NCI-H2081 treated with DMSO at 0.1 percent for 48 hours (cell line): Measurements from ENCODE around the gene DPP6.

Experiments used
- DNase-seq: peaks from one replicate; lab custom pipeline; 2025; lab: John Stamatoyannopoulos, UW

Gene DPP6

GRCh38 chr7:154532771-154533170 is 480.6 kb downstream of the DPP6 start:
- DNase-seq: no peak

DNA sequence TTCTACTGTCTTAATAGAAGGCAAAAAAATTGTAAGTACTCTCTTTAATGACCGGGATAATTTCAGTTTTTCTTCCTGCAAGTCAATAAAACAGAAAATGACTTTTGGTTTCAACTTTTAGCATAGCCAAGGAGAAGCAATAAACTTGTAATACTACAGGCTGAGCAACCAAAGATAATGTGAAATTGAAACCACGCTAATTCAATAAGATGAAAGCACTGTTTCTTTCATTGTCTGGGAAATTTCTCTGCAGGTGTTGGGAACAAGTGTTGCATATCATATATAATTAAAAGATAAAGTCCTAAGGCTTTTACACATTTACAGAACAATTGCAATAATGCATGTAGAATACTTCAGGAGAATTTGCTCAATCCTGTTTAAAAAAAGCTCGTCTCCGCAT is 488.4 kb downstream of the DPP6 start:
- no peak for DNase-seq

DNA sequence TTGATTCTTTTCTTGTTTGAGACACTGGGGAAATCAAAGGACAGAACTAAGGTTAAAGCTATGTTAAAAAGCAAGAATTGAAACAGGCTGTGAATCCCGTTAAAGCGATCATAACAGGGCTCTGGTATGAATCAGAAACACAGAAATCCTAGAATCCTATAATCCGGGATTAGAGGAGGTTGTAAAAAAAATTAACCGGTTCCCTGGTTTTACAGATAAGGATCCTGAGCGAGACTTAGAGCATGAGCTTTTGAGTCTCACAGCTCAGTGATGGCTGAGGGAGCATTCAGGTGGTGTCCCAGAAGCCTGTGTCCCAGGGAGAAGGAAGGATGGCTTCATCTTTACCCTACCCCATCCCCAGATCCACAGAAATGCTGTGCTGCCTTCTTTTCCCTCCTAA is 489.4 kb downstream of the DPP6 start:
- DNase-seq: no peak

DNA sequence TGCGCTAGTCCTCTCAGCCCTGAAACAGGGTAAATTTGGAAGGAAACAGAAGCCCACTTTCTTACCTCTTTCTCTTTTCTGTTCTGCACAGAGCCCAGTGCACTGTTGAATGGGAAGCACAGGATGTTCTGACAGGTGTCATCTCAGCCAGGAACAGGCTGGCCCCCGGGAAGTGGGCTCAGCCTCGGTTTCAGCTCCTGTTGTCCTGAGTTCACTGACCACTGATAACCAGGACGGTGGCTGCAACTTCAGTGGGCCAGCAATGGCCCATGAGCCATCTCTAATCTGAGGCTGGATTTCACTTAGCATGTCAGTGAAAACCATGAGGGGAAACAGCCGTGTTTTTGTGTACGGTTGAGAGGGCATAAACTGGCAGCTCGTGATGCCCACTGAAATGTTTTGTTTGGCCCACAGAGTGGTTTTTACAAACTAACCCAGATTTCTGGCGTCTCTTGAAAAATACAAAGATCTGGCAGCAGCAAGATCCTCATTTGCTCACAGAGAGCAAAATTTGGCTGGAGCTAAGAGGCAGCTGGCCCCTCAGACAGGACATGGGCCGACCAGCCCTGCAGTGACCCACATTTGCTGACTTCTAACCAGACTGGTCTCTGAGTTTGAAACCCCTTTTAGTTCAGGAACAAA is 494.9 kb downstream of the DPP6 start:
- DNase-seq: no peak

GRCh38 chr7:154553711-154554265 is 501.6 kb downstream of the DPP6 start:
- DNase-seq: no peak

DNA sequence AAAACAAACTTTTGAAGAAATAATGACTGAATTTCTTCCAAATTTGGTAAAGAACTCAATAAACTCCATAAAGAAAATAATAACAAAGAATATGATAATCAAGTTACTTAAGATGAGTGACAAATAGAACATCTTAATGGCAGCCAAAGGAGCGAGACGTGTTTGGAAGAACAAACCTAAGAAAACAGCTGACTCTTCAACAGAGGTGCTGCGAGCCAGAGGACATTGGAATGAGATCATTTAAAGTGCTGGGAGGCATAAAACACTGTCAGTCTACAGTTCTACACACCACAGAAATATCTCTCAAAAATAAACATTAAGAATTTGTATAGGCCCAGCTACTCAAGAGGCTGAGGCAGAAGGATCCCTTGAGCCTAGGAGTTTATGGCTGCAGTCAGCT is 507.3 kb downstream of the DPP6 start:
- no peak for DNase-seq

- no peak for DNase-seq
Observed at GRCh38 chr7:154564676-154565075, 512.5 kb downstream of the DPP6 start.

DNA sequence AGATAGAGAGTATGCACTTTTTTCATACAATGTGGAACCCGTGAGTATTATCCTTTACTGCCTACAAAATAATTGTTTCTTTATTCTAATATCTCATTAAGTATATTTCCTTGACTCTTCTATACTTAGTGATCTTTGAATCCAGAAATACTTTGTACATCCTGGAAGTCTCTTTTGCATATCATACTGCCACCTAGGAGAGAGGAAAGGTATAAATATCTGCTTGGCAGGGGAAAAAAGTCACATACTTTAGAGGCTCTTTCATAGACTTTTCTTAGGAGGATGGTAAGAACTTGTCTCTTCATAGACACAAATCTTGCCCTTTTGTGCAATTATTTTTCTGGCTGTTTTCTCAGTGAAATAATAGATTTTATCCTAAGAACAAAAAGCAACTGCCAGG is 514.7 kb downstream of the DPP6 start:
- no peak for DNase-seq

DNA sequence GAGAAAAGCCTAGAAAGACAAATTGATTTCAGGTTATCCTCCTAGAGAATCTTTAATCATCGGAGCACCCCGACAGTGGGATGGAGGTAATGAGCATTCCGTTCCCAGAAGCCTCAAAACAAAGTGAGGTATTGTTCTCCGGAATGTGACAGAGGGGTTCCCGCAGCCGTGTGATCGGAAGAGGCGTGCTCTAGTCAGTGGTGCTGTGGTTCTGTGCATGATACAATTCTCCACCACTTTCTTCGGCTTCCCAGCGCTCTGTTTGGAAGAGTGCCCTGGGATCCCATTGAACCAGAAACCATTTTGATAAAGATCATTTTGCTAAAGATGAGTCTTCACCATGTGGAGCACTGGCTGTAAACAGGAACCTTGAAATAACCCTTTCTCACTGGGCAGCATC is 516.1 kb downstream of the DPP6 start:
- no peak for DNase-seq

- DNase-seq: no peak
Observed at GRCh38 chr7:154569916-154570315, 517.7 kb downstream of the DPP6 start.

- DNase-seq: no peak
Observed at GRCh38 chr7:154571772-154572171, 519.6 kb downstream of the DPP6 start.

- DNase-seq: no peak
Observed at GRCh38 chr7:154574235-154574634, 522.0 kb downstream of the DPP6 start.

DNA sequence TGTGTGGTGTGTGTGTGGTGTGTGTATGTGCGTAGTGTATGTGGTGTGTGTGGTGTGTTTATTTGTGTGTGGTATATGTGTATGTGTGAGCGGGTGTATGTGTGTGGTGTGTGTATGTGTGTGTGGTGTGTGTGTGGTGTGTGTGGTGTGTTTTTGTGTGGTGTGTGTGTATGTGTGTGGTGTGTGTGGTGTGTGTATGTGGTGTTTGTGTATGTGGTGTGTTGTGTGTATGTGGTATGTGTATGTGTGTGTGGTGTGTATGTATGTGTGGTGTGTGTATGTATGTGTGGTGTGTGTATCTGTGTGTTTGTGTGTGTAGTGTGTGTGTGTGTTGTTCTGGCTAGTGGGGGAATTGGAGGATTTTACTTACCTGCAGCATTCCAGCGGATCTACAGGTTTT is 523.3 kb downstream of the DPP6 start:
- DNase-seq: no peak

GRCh38 chr7:154576604-154577003 is 524.4 kb downstream of the DPP6 start:
- DNase-seq: no peak

GRCh38 chr7:154577141-154577873 is 525.1 kb downstream of the DPP6 start:
- DNase-seq: no peak

- DNase-seq: no peak
Observed at GRCh38 chr7:154578336-154578735, 526.1 kb downstream of the DPP6 start.

DNA sequence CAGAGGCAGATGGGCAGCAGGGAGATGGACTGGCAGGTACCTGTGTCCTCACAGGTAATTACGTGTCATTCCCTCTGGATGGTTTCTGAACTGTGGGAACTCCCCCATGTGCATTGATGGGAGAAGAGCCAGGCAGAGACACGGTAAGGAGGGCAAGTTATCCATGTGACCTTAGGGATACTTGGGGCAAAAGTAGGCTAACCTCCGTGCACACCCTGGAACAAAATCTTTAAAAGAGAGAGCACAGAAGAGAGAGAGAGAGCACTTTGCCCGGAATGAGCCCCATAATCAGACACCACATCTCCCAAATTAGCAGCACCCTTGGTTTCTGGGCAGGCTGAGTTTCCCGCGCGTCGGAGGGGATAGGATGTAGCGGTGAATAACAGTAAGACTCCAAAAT is 527.5 kb downstream of the DPP6 start:
- no peak for DNase-seq

DNA sequence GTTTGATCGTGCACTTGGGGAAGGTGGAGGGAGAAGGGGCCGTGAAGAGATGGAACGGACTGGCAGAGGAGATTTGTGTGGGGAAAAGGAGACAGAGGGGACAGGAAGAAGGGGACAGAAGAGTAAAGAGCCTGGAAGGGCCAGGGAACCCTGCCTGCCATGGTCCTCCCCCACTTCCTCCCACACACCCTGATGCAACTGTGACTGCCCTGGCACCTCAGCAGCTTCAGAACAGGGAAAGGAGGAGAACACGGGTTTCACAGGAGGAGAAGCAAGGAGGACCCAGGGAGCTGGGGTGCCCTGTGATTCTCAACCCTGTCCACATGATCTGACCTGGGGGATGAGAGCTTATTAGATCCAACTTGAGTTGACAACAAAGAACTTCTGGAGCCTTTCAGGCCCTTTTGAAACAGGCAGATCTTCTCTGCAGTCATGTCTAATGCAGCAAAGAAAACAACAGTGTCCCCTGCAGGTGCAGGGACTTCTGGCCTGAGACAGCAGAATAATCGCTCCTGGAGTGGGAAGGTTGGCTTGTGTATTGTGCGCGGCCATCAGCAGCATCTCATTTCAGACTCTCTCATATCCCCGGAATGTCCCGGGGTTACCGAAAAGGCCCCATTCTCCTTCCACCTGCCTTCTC is 529.2 kb downstream of the DPP6 start:
- no peak for DNase-seq

GRCh38 chr7:154583454-154583853 is 531.3 kb downstream of the DPP6 start:
- no peak for DNase-seq

GRCh38 chr7:154584352-154585252 is 532.4 kb downstream of the DPP6 start:
- no peak for DNase-seq

DNA sequence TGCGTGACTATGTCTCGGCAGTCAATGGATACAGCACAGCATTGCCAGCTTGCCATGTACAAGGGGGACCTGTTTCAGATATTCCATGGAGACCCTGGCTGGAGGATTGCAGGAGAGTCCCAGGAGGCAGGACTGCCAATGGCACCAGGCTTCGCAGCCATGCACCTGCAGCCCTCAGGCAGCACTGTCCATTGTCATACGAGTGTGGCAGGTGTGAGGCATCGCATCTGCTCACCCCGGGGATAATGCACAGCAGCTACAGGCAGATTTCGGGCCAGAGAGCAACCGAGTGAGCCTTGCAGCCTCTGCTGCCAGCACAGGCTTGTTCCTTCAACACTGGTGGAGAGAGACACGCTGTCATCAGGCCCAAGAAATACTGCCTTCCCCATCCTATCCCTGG is 535.6 kb downstream of the DPP6 start:
- DNase-seq: no peak

DNA sequence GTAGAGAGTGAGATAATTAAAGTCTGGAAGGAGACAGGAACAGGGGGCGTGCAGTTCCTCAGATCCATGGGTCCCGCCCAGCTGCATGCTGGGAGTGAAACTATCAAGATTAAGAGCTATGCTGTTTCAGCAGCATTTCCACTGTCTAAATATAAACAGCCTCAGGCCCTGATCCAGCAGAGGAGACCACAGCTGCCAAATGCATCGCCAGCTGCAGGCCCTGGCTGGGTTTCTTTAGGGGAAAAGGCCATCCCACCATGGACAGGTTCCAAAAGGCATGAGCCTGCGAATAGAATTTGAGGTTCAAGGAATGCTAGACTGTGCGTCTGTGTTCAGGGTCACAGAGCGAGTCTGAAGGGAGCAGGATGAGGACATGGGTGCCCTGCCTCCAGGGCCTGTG is 539.3 kb downstream of the DPP6 start:
- no peak for DNase-seq
